HL-60 (cell line): ENCODE data around the gene HAUS5.
A peak's percentile ranks its signal among the peaks of the same experiment; 100 is the strongest.
"Not testable (repeated sequence)": the region's sequence is repeated elsewhere in the genome, so short reads cannot be mapped to it uniquely, and the experiment has no call there.

Experiments used
- DNase-seq, 2 experiments: peaks; one replicate each; pipeline ENCODE4 v3.0.0-alpha.2; 2010 to 2020; ENCODE audit warnings: low read depth in 1 of 2, low spot score in 1 of 2
- H3K27ac ChIP-seq: fragments of 250-450 bp; sonication (Bioruptor Pico); replicated peaks from 2 replicates; pipeline ENCODE4 v1.5.1; 2020; ENCODE audit warnings: mild to moderate bottlenecking, moderate library complexity
- H3K27me3 ChIP-seq: fragments of 250-450 bp; sonication (Bioruptor Pico); 2 replicates; pipeline ENCODE4 v1.5.1; 2021; ENCODE audit warnings: mild to moderate bottlenecking, moderate library complexity; ENCODE audit not compliant: insufficient read depth, poor library complexity, severe bottlenecking
- H3K4me3 ChIP-seq: replicated peaks from 2 replicates; pipeline ENCODE4 v1.5.1; 2011; ENCODE audit warnings: mild to moderate bottlenecking, control low read depth, low read length; ENCODE audit not compliant: insufficient read depth
- GABPA ChIP-seq: IDR thresholded peaks from 2 replicates; pipeline ENCODE4 v1.6.1; 2012; ENCODE audit warnings: low read depth
- POLR2AphosphoS5 ChIP-seq: IDR thresholded peaks from 2 replicates; pipeline ENCODE4 v1.6.1; 2012; ENCODE audit warnings: low read depth
- SPI1 ChIP-seq: IDR thresholded peaks from 2 replicates; pipeline ENCODE4 v1.6.1; 2012; ENCODE audit warnings: low read depth, mild to moderate bottlenecking, borderline replicate concordance
- TF ChIP-seq, protein P1 (sequence below): IDR thresholded peaks from 2 replicates; pipeline ENCODE4 v1.6.1; 2012; ENCODE audit warnings: low read depth; ENCODE audit not compliant: insufficient replicate concordance
- TF ChIP-seq, protein P2 (sequence below): IDR thresholded peaks from one replicate; pipeline ENCODE4 v1.5.1; 2011; ENCODE audit warnings: low read length, control low read depth, inconsistent platforms; ENCODE audit not compliant: insufficient read depth

Gene HAUS5

DNA sequence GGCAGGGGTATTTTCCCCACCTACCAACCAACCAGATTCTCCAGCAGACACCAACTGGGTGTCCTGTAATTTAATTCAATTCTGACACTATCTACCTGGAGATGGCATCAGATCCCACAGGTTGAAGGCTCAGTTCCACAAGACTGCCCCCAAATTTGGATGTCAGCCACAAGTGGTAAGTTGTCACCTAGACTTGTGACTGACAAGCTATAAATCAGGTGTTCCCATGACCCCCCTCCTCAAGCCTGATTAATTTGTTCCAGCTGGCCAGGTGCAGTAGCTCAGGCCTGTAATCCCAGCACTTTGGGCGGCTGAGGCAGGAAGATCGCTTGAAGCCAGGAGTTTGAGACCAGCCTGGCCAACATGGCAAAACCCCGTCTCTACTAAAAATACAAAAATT, 10.6 kb upstream of the HAUS5 start:
- Histone ChIP-seq H3K27me3 (no peaks in the 10 kb centered on the region), H3K4me3 (no peak overlapping the region), H3K27ac (no peak overlapping the region)
- no peak for TF ChIP-seq POLR2AphosphoS5
- TF ChIP-seq, protein P1, sequence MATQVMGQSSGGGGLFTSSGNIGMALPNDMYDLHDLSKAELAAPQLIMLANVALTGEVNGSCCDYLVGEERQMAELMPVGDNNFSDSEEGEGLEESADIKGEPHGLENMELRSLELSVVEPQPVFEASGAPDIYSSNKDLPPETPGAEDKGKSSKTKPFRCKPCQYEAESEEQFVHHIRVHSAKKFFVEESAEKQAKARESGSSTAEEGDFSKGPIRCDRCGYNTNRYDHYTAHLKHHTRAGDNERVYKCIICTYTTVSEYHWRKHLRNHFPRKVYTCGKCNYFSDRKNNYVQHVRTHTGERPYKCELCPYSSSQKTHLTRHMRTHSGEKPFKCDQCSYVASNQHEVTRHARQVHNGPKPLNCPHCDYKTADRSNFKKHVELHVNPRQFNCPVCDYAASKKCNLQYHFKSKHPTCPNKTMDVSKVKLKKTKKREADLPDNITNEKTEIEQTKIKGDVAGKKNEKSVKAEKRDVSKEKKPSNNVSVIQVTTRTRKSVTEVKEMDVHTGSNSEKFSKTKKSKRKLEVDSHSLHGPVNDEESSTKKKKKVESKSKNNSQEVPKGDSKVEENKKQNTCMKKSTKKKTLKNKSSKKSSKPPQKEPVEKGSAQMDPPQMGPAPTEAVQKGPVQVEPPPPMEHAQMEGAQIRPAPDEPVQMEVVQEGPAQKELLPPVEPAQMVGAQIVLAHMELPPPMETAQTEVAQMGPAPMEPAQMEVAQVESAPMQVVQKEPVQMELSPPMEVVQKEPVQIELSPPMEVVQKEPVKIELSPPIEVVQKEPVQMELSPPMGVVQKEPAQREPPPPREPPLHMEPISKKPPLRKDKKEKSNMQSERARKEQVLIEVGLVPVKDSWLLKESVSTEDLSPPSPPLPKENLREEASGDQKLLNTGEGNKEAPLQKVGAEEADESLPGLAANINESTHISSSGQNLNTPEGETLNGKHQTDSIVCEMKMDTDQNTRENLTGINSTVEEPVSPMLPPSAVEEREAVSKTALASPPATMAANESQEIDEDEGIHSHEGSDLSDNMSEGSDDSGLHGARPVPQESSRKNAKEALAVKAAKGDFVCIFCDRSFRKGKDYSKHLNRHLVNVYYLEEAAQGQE, result no peak
- no peak for TF ChIP-seq GABPA
- TF ChIP-seq, protein P2, sequence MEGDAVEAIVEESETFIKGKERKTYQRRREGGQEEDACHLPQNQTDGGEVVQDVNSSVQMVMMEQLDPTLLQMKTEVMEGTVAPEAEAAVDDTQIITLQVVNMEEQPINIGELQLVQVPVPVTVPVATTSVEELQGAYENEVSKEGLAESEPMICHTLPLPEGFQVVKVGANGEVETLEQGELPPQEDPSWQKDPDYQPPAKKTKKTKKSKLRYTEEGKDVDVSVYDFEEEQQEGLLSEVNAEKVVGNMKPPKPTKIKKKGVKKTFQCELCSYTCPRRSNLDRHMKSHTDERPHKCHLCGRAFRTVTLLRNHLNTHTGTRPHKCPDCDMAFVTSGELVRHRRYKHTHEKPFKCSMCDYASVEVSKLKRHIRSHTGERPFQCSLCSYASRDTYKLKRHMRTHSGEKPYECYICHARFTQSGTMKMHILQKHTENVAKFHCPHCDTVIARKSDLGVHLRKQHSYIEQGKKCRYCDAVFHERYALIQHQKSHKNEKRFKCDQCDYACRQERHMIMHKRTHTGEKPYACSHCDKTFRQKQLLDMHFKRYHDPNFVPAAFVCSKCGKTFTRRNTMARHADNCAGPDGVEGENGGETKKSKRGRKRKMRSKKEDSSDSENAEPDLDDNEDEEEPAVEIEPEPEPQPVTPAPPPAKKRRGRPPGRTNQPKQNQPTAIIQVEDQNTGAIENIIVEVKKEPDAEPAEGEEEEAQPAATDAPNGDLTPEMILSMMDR, result no peak
- no peak for TF ChIP-seq SPI1
- DNase-seq, result no peak

DNA sequence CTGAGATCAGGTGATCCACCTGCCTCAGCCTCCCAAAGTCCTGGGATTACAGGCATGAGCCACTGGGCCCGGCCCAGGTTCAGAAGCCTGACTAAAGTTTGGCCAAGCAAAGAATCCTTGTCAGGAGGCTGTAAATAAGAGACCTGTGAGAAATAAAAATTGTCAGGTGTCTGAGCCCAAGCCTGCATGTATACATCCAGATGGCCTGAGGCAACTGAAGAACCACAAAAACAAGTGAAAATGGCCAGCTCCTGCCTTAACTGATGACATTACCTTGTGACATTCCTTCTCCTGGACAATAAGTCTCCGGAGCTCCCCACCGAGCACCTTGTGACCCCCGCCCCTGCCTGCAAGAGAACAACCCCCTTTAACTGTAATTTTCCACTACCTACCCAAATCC, 8.1 kb upstream of the HAUS5 start:
- H3K4me3 ChIP-seq, DNase-seq, H3K27ac ChIP-seq, H3K27me3 ChIP-seq: not testable (repeated sequence)

DNA sequence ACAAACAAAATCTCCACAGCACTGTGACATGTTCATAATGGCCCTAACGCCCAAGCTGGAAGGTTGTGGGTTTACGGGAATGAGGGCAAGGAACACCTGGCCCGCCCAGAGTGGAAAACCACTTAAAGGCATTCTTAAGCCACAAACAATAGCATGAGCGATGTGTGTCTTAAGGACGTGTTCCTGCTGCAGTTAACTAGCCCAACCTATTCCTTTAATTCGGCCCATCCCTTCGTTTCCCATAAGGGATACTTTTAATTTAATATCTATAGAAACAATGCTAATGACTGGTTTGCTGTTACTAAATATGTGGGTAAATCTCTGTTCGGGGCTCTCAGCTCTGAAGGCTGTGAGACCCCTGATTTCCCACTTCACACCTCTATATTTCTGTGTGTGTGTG, 5.4 kb upstream of the HAUS5 start:
- not testable (repeated sequence) for DNase-seq, H3K27me3 ChIP-seq, H3K4me3 ChIP-seq, H3K27ac ChIP-seq

DNA sequence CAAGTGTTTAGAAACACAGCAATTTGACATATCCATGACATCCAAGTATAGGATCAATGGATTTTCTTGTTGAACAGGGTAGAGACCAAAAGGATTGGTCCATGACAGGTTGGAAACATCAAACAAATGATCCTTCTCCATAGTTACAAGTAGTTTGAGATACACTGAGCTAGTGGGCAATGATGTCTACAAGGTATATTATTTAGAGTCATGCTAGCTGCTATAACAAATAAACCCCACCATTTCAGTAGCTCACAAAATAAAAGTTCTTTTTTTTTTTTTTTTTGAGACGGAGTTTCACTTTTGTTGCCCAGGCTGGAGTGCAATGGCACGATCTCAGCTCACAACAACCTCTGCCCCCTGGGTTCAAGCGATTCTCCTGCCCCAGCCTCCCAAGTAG, 4.9 kb upstream of the HAUS5 start:
- no peak for TF ChIP-seq POLR2AphosphoS5
- TF ChIP-seq SPI1, result no peak
- no peak for TF ChIP-seq GABPA
- TF ChIP-seq, protein P2, result no peak
- TF ChIP-seq, protein P1, result no peak
- Histone ChIP-seq H3K27me3 (no peaks in the 10 kb centered on the region), H3K27ac (no peak overlapping the region), H3K4me3 (no peak overlapping the region)
- no peak for DNase-seq

DNA sequence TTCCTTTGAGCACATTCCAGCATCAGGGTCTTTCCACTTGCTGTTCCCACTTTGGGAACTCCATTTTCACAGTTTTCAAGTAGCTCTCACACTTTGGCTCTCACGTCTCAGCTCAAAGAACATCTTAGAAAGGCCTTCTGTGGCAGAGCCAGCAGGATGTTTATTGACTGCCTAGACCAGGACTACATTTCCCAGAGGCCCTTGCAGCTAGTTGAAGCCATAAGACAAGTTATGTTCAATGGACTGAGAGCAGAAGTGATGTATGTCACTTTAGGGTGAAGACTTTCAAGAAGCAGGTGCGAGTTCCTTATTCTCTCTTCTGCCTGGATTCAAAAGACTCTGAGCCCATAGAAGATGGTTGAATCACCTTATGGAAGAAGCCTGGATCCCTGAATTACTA, 4.3 kb upstream of the HAUS5 start:
- TF ChIP-seq POLR2AphosphoS5, result no peak
- no peaks in the 10 kb centered on the region for H3K27me3 ChIP-seq
- peak in 1 of 2 experiments; percentile 11 for DNase-seq
- H3K27ac ChIP-seq, result no peak overlapping the region
- no peak overlapping the region for H3K4me3 ChIP-seq
